CD1c-positive myeloid dendritic cell (primary cell): ENCODE measurements around the gene WWOX.

Source experiments
- DNase-seq: peaks from one replicate; pipeline ENCODE4 v3.0.0-alpha.2; 2016; ENCODE audit errors: extremely low spot score

Gene WWOX

DNA sequence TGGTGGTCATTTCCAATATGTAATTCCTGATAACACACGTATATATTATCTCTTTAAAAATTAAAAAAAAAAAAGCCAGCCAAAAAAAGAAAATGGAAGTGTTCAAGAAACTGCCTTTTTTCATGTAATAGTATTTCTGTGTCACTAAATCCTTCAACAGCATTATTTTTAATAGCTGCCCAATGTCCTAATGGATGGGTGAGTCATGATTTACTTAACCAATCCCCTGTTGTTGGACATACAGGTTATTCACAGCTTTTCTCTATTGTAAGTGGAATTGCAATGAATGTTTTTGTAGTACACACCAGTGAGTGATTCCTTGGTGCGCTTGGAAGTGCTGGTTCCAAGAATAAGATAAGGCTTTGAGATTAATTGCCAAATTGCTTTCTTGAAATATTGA, 124.9 kb downstream of the WWOX start:
- DNase-seq, result no peak

GRCh38 chr16:78225919-78226318, 126.5 kb downstream of the WWOX start:
- no peak for DNase-seq

GRCh38 chr16:78227855-78228254, 128.4 kb downstream of the WWOX start:
- no peak for DNase-seq

DNA sequence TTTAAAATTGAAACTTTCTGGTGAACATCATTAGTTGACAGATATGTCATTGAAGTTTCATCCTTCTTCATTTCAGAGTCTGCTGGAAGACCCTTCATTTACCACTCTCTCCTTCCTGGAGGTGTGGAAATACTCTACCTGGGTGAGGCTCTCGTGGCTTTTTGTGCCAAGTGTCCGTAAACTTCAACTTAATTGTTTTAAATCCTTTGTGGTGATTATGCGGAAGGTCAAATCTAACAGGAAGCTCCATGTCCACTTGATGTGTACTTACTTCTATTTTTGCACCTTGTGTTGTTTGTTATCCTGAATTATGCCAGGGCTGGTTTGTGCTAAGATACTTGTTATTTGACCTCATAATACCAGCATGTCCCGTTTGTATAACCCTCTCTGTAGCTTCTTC, 129.2 kb downstream of the WWOX start:
- no peak for DNase-seq

- DNase-seq, result no peak
These were observed 131.4 kb downstream of the WWOX start for GRCh38 chr16:78230832-78231231.

DNA sequence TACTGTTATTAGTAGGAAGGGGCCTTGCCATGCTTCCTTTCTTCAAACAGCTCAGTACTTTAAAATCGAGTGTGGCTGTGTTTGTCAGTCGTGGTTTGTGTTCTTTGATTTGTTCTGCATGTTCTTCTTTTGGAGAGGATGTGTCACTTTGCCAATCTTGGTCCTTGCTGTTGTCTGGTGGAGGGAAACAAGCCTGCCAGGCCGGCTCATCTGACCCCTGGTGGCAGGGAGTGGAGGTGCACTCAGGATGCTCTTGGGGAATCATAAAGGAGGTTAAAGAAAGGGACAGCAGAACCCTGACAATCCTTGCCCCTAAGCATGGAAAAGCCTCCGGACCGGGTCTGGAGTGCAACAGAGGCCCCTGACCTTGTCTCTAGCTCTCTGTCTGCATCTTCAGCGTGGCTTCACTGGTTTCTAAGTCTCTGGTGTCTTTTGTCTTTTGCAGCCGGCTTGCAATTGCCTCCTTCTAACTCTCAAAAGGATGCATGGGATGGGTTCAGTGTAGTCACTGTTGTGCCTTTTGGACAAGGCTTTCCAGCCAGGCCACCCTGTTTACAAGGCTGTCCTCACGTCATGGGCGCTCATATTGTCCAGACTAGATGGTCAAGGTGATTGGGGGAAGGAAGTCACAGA, 135.8 kb downstream of the WWOX start:
- peak; percentile 71 for DNase-seq

- no peak for DNase-seq
These were observed 136.4 kb downstream of the WWOX start for GRCh38 chr16:78235876-78236275.

- DNase-seq, result no peak
These were observed 138.4 kb downstream of the WWOX start for GRCh38 chr16:78237841-78238240.

- DNase-seq, result no peak
These were observed 141.2 kb downstream of the WWOX start for GRCh38 chr16:78240459-78241222.

DNA sequence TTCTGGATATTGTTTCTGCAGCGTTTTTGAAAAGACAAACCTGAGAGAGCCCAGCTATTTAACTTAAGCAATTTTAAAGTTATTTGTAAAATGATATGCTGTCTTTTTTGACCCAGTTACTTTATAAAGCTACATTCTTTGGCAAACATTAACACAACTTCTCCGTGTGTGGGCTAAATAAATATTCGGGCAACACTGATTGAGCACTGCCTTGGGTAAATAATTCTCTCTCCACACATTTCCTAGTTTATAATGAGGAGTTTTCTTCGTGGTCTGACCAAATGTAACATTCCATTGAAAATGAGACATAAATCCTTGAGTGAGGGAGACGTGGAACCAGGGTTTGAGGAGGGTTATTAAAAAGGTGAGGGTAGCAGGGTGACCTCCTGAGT, 142.8 kb downstream of the WWOX start:
- DNase-seq, result no peak

- no peak for DNase-seq
These were observed 144.9 kb downstream of the WWOX start for GRCh38 chr16:78244131-78244895.

DNA sequence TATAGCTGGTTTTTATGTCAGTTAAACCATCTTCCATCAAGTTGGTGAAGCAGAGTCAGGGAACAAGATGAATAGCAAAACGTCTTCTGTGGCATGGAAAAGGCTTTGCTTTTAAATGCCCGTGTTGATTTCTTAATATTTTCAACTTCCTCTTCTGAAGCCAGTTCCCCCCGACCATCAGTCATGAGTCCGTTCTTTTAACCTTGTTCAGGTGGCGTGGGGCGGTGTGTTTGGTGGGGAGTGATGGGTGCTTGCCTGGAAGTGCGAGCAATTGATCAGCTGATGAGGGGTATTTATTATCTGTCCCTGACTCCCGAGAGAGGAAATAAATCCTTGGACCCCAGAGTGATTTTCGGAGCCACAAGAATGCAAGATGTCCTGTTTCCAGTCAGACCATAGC, 147.1 kb downstream of the WWOX start:
- DNase-seq, result no peak

GRCh38 chr16:78249056-78249455, 149.6 kb downstream of the WWOX start:
- no peak for DNase-seq

GRCh38 chr16:78249832-78250231, 150.4 kb downstream of the WWOX start:
- no peak for DNase-seq

GRCh38 chr16:78251115-78251514, 151.7 kb downstream of the WWOX start:
- DNase-seq, result no peak

DNA sequence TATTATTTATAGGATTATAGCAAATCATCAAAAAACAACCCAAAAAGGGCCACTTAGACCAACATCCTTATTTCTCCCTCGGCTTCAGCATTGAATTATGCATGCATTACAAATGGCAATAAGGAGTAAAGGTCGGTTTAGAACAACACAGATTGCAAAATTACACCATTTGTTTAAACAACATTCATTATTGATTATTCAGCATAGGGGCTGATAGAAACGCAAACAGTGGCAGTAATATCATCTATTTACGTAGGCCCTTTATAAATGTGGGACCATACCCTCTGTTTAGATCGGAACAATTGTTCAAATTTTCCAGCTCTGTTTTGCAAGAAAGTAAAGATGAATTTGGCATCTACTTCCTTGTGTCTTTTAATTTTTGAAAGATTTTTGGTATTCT, 153.3 kb downstream of the WWOX start:
- no peak for DNase-seq

GRCh38 chr16:78254841-78255240, 155.4 kb downstream of the WWOX start:
- no peak for DNase-seq

- DNase-seq, result no peak
These were observed 157.4 kb downstream of the WWOX start for GRCh38 chr16:78256686-78257375.

GRCh38 chr16:78257376-78257728, 157.9 kb downstream of the WWOX start:
- DNase-seq, result no peak

DNA sequence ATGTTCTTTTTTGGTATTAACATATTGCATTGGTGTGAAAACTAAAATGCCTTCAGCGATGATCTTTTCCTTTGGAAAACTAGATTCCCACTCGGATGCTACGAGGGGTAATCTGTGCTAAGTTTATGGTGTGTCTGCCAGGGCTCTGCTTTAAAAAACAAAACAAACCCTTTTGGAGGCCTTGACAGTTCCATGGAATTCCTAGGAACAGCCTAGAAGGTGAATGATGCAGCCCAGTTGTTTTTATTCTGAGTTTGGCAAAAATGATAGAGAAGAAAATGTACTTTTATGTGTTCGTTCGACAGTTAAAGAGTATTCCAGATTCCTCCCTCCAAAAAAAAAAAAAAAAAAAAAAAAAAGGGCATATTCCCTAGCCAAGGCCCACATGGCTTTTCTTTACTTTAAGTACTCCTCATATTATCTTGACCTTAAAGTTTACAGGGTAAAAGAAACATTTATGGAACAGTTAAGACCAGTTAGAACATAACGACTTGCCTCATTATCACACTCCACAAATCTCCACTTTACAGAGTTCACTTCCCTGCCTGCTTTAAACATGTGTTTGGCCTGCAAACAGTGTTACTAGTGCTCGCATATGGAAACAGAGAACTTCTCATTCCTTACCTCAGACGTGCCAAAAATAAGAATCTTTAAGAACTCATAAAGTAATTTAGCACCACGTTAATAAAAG, 159.1 kb downstream of the WWOX start:
- DNase-seq, result no peak

DNA sequence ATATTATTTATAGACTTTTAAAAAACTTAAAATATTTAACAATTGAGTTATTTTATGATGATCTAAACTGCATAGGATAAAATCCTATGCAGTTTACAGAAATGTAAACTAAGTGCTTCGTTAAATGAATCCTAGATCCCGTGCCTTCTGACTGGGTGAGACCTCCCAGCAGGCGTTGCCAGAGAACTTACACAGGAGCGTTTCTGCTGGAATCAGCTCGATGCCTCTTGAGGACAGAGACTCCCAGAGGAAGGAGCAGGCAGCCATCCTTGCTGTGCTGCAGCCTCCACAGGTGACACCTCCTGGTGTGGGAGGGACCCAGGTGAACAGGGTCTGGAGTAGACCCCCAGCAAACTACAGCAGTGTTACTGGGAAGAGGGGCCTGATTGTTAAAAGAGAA, 160.4 kb downstream of the WWOX start:
- DNase-seq, result no peak

DNA sequence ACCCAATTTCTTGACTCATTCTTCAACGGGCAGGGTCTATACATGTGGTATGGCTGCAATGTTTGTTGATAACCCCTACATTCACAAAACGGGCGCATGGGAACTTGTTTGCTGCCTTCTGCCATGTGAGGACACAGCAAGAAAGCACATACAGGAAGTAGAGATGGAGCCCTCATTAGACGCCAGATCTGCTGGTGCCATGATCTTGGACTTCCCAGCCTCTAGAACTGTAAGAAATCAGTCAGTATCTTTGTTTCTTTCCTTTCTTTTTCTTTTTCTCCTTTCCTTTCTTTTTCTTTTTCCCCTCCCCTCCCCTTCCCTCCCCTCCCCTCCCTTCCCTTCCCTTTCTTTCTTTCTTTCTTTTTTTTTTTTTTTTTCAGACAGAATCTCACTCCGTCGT, 165.2 kb downstream of the WWOX start:
- DNase-seq, result no peak
